HepG2 (cell line): ENCODE data around the gene PTGR3. TPM values are rescaled to one million over a fixed set of nuclear protein-coding genes. Genes with fewer than 3 reads are reported as not detected.
A peak's percentile ranks its signal among the peaks of the same experiment; 100 is the strongest.

ENCODE experiments used
- ATAC-seq: fragments of 200-7000 bp; cut with Tn5 transposase; 3 replicates; pipeline ENCODE4 v1.9.1; 2020; ENCODE audit warnings: mild to moderate bottlenecking, moderate library complexity
- BruUV-seq: library from RNA; stranded (reverse); fragments of 400-500 nt; replicated peaks from 2 replicates; lab custom pipeline; 2021; lab: Mats Ljungman, UMichigan
- CTCF ChIA-PET: fragments of 300-600 bp; formaldehyde crosslinking; extraction: SDS; loops from one replicate; lab custom pipeline; 2021; ENCODE audit warnings: low total read pairs, inconsistent platforms, low intra/inter-chr PET ratio; lab: Yijun Ruan, JAX
- POLR2A ChIA-PET: fragments of 350-600 bp; sonication (Branson Sonifier 250); formaldehyde crosslinking; loops from one replicate; lab custom pipeline; 2020; ENCODE audit warnings: antibody characterized with exemption, inconsistent platforms; lab: Yijun Ruan, JAX
- DNase-seq: peaks from one replicate; pipeline ENCODE4 v3.0.0-alpha.2; 2015; ENCODE audit warnings: low spot score
- FAIRE-seq: peaks from 3 replicates; lab custom pipeline; 2011; peaks lifted over from hg19 to GRCh38; lab: Jason Lieb, UNC
- H2AFZ ChIP-seq: one replicate; pipeline ENCODE4 v1.6.1; 2011; ENCODE audit warnings: low read length, inconsistent platforms
- H3K27ac ChIP-seq: fragments of 300-600 bp; 3 replicates; pipeline ENCODE4 v1.8.0; 2011; ENCODE audit warnings: mixed run types, mild to moderate bottlenecking, mixed read lengths, low read length, inconsistent platforms; ENCODE audit not compliant: insufficient read depth; ENCODE audit errors: extremely low read length
- H3K27me3 ChIP-seq, 2 experiments: fragments of 200-600 bp in 1 of 2; 2 replicates in 1 of 2; 3 replicates in 1 of 2; pipeline versions ENCODE4 v1.6.0 to v1.8.0; 2011; ENCODE audit warnings: low read length in 2 of 2, mild to moderate bottlenecking in 2 of 2, moderate library complexity in 2 of 2, inconsistent platforms in 1 of 2; ENCODE audit not compliant: insufficient read depth in 2 of 2, control insufficient read depth in 1 of 2
- H3K36me3 ChIP-seq, 2 experiments: fragments of 200-600 bp in 1 of 2; replicated peaks in 1 of 2; 2 replicates in 1 of 2; 3 replicates in 1 of 2; pipeline versions ENCODE4 v1.5.1 to v1.8.0; 2011; ENCODE audit warnings: low read length in 2 of 2, inconsistent platforms in 1 of 2; ENCODE audit not compliant: insufficient read depth in 2 of 2, control insufficient read depth in 1 of 2
- H3K4me1 ChIP-seq: 2 replicates; pipeline ENCODE4 v1.5.1; 2012; ENCODE audit warnings: low read length, inconsistent platforms; ENCODE audit not compliant: insufficient read depth
- H3K4me2 ChIP-seq: 2 replicates; pipeline ENCODE4 v1.6.0; 2011; ENCODE audit warnings: low read depth, low read length, inconsistent platforms
- H3K4me3 ChIP-seq, 3 experiments: fragments of 200-600 bp in 1 of 3; sonication (generic), shearing (Covaris generic) in 1 of 3; replicated peaks in 1 of 3; 2 replicates each; pipeline ENCODE4 v1.5.1; 2011 to 2016; ENCODE audit warnings: low read length in 3 of 3, inconsistent platforms in 2 of 3, low read depth in 2 of 3, mild to moderate bottlenecking in 2 of 3, control low read depth in 1 of 3, mixed read lengths in 1 of 3; ENCODE audit not compliant: insufficient read depth in 1 of 3
- H3K79me2 ChIP-seq: one replicate; pipeline ENCODE4 v1.6.1; 2011; ENCODE audit warnings: low read length, inconsistent platforms; ENCODE audit not compliant: insufficient read depth
- H3K9ac ChIP-seq: 2 replicates; pipeline ENCODE4 v1.6.0; 2011; ENCODE audit warnings: mild to moderate bottlenecking, low read depth, low read length, inconsistent platforms; ENCODE audit not compliant: insufficient read depth
- H3K9me3 ChIP-seq: 2 replicates; pipeline ENCODE4 v1.5.1; 2012; ENCODE audit warnings: mild to moderate bottlenecking, low read length
- H4K20me1 ChIP-seq: 2 replicates; pipeline ENCODE4 v1.6.0; 2011; ENCODE audit warnings: inconsistent platforms, mild to moderate bottlenecking, low read length, moderate library complexity; ENCODE audit not compliant: insufficient read depth
- GABPA ChIP-seq, 2 experiments: IDR thresholded peaks; 2 replicates each; pipeline ENCODE4 v1.6.1; 2011 to 2016; ENCODE audit warnings: low read depth in 2 of 2, low read length in 1 of 2, missing biosample characterization in 1 of 2, missing genetic modification characterization in 1 of 2
- GTF3A ChIP-seq: sonication (generic); formaldehyde crosslinking; conservative IDR thresholded peaks from 2 replicates; pipeline ENCODE4 v1.4.0; 2020; ENCODE audit warnings: mild to moderate bottlenecking, missing genetic modification reagents
- HDAC2 ChIP-seq: sonication (generic); formaldehyde crosslinking; IDR thresholded peaks from 2 replicates; pipeline ENCODE4 v1.4.0; 2020; ENCODE audit warnings: missing genetic modification reagents
- LCORL ChIP-seq, 2 experiments: fragments of 450-650 bp in 1 of 2; sonication (generic) in 1 of 2; formaldehyde crosslinking in 1 of 2; IDR thresholded peaks; 2 replicates each; pipeline versions ENCODE4 v1.5.0 to v1.6.1; 2017 to 2020; ENCODE audit warnings: antibody characterized with exemption in 1 of 2, missing genetic modification reagents in 1 of 2
- MIER2 ChIP-seq: IDR thresholded peaks from 2 replicates; pipeline ENCODE4 v1.6.1; 2016; ENCODE audit warnings: missing biosample characterization, missing genetic modification reagents
- STAG1 ChIP-seq: sonication (generic); formaldehyde crosslinking; IDR thresholded peaks from 2 replicates; pipeline ENCODE4 v1.4.0; 2020; ENCODE audit warnings: missing genetic modification reagents
- YEATS2 ChIP-seq: sonication (generic); formaldehyde crosslinking; IDR thresholded peaks from 2 replicates; pipeline ENCODE4 v1.4.0; 2020; ENCODE audit warnings: missing genetic modification reagents, borderline replicate concordance
- ZNF136 ChIP-seq: sonication (generic); formaldehyde crosslinking; IDR thresholded peaks from 2 replicates; pipeline ENCODE4 v1.8.1; 2022; ENCODE audit warnings: low read depth, mild to moderate bottlenecking, moderate library complexity, missing genetic modification reagents
- ZNF678 ChIP-seq: sonication (generic); formaldehyde crosslinking; IDR thresholded peaks from 2 replicates; pipeline ENCODE4 v1.4.0; 2020; ENCODE audit warnings: mild to moderate bottlenecking, missing genetic modification reagents
- WGBS: methylation state at CpG from one replicate; pipeline ENCODE4 v1.1.6; 2017; ENCODE audit warnings: low lambda C conversion rate; 5-methylcytosine and 5-hydroxymethylcytosine counted together
- in situ Hi-C: cut with HindIII; loops from 2 replicates; pipeline ENCODE4 v1.10.0; 2017; ENCODE audit warnings: low pct_unique_long_range_greater_than_20kb; ENCODE audit not compliant: extremely low pct_ligation_motif_present
- intact Hi-C: fragments of 100-400 bp; cut with micrococcal nuclease; formaldehyde crosslinking; loops from one replicate; pipeline ENCODE4 v1.10.0; 2022; ENCODE audit not compliant: unreplicated experiment
- polyA plus RNA-seq, 8 experiments: library from polyadenylated mRNA; depleted of rRNA in 3 of 8; stranded (reverse) in 7 of 8; unstranded in 1 of 8; fragments of >200 nt; fragmentation: Illumina TruSeq in 4 of 8; extraction: Trizol in 4 of 8; gene quantifications; 2 replicates each; pipeline versions ENCODE4 v1.2.1 to v1.2.3, GENCODE V29; 2011 to 2016; ENCODE audit warnings: low read depth in 4 of 8, missing spikeins in 1 of 8, mixed read lengths in 1 of 8; ENCODE audit not compliant: insufficient read depth in 1 of 8
- total RNA-seq, 5 experiments: library from RNA; depleted of rRNA; stranded (reverse); fragments of >200 nt; fragmentation: Illumina TruSeq; extraction: Trizol; gene quantifications; 2 replicates each; pipeline ENCODE4 v1.2.3, GENCODE V29; 2016; ENCODE audit warnings: low read depth in 1 of 5
- TF ChIP-seq, protein P1 (sequence below): sonication (generic); formaldehyde crosslinking; IDR thresholded peaks from 2 replicates; pipeline ENCODE4 v1.4.0; 2020; ENCODE audit warnings: low read depth, mild to moderate bottlenecking, missing genetic modification reagents
- TF ChIP-seq, protein P2 (sequence below): sonication (generic); formaldehyde crosslinking; IDR thresholded peaks from 2 replicates; pipeline ENCODE4 v1.4.0; 2020; ENCODE audit warnings: low read depth, mild to moderate bottlenecking, missing genetic modification reagents
- TF ChIP-seq, protein P3 (sequence below): sonication (generic); formaldehyde crosslinking; IDR thresholded peaks from 2 replicates; pipeline ENCODE4 v1.4.0; 2020; ENCODE audit warnings: missing genetic modification reagents
- TF ChIP-seq, protein P4 (sequence below): sonication (generic); formaldehyde crosslinking; IDR thresholded peaks from 2 replicates; pipeline ENCODE4 v1.8.1; 2022; ENCODE audit warnings: mild to moderate bottlenecking, missing genetic modification reagents
- TF ChIP-seq, protein P5 (sequence below): sonication (generic); formaldehyde crosslinking; IDR thresholded peaks from 2 replicates; pipeline ENCODE4 v1.4.0; 2020; ENCODE audit warnings: mild to moderate bottlenecking, missing genetic modification reagents

The PTGR3 gene
- total and polyA plus RNA-seq, 2 of the 13 experiments (the other 11 are each of a cell fraction or from before 2014, with no cell fraction given): 11.5 to 25.3 TPM

DNA sequence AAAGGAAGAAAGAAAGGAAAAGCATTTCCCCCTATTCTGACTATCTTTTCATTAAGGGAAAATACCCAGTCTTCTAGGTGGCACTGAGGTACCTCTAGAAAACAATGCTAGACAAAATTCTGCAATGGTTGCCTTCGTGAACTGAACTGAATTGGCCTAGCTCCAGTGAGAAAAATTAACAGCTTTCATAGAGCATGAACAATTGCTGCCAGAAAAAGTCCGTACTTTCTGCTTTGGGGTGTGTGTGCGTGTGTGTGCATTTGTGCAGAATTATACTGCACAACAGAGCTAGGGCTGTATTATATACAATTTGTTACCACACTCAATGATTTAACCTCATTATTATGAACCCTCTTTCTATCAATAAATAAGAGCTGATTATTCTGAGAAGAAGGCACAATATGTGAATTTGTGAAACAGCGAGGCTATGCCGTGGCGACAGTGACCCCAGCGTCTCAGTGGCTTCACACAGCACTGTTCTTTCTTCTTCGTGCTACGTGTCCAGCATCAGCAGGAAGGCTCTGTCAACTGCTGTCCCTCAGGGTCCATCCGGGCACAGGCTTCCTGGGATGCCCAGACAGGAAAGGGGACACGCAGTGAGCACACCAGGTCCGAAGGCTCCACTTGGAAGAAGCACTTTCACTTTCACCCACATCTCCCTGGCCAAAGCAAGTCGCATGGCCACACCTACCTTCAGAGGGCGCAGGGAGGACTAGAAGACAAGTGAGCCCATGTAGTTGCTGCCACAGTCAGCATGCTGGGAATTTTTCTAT lies 47.5 kb downstream of the PTGR3 start:
- in situ Hi-C loops: loop anchor here (25.0 kb wide), 1 partner anchor 326 kb away; no protein-coding TSS in a partner anchor
- peak overlapping the region; percentile 72 for H2AFZ ChIP-seq
- peak; percentile 77 for DNase-seq
- intact Hi-C loops: loop anchor here (2.0 to 5.0 kb wide), 3 partner anchors 46 to 317 kb away; partner anchors contain the start of gene PTGR3
- H3K4me3 ChIP-seq: peak overlapping the region; percentile 53 to 80 (median 61)
- ATAC-seq: peak; percentile 96
- no TSS peak for BruUV-seq
- peaks cover 0 to 17% of the 10 kb centered on the region in 2 experiments; a peak in 4 of 5 replicates for H3K27me3 ChIP-seq
- no peaks in the 10 kb centered on the region for H3K9me3 ChIP-seq
- peak overlapping the region; percentile 34; the same call in 1 of the 2 replicates for H3K9ac ChIP-seq
- under 1% methylated on average over 13 of the region's 14 CpGs for WGBS
- no peak overlapping the region for H3K27ac ChIP-seq
- H3K36me3 ChIP-seq: no peaks in the 10 kb centered on the region
- ChIA-PET POLR2A (interaction anchor here (0.9 kb wide), 1 partner anchor 49 kb away, joined by 3 read pairs; the partner anchor contains the start of gene TSHZ1), CTCF (no interaction called here)
- H3K79me2 ChIP-seq: no peaks in the 10 kb centered on the region
- peaks cover 13% of the 10 kb centered on the region for H3K4me1 ChIP-seq
- H4K20me1 ChIP-seq: no peaks in the 10 kb centered on the region
- peak; percentile 79 for FAIRE-seq
- H3K4me2 ChIP-seq: peak overlapping the region; percentile 87
- peak; percentile 42; the same call in 1 of the 2 replicates for TF ChIP-seq HDAC2 (CRISPR knock-in tag)
- TF ChIP-seq GTF3A (CRISPR knock-in tag): no peak
- TF ChIP-seq, protein P1, sequence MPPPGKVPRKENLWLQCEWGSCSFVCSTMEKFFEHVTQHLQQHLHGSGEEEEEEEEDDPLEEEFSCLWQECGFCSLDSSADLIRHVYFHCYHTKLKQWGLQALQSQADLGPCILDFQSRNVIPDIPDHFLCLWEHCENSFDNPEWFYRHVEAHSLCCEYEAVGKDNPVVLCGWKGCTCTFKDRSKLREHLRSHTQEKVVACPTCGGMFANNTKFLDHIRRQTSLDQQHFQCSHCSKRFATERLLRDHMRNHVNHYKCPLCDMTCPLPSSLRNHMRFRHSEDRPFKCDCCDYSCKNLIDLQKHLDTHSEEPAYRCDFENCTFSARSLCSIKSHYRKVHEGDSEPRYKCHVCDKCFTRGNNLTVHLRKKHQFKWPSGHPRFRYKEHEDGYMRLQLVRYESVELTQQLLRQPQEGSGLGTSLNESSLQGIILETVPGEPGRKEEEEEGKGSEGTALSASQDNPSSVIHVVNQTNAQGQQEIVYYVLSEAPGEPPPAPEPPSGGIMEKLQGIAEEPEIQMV: 0 out of 2 replicates have a peak, but pooled peaks have one; percentile 41
- TF ChIP-seq, protein P2, sequence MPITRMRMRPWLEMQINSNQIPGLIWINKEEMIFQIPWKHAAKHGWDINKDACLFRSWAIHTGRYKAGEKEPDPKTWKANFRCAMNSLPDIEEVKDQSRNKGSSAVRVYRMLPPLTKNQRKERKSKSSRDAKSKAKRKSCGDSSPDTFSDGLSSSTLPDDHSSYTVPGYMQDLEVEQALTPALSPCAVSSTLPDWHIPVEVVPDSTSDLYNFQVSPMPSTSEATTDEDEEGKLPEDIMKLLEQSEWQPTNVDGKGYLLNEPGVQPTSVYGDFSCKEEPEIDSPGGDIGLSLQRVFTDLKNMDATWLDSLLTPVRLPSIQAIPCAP: peak; percentile 99
- TF ChIP-seq, protein P3, sequence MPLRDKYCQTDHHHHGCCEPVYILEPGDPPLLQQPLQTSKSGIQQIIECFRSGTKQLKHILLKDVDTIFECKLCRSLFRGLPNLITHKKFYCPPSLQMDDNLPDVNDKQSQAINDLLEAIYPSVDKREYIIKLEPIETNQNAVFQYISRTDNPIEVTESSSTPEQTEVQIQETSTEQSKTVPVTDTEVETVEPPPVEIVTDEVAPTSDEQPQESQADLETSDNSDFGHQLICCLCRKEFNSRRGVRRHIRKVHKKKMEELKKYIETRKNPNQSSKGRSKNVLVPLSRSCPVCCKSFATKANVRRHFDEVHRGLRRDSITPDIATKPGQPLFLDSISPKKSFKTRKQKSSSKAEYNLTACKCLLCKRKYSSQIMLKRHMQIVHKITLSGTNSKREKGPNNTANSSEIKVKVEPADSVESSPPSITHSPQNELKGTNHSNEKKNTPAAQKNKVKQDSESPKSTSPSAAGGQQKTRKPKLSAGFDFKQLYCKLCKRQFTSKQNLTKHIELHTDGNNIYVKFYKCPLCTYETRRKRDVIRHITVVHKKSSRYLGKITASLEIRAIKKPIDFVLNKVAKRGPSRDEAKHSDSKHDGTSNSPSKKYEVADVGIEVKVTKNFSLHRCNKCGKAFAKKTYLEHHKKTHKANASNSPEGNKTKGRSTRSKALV (CRISPR knock-in tag): no peak
- TF ChIP-seq MIER2: 0 out of 2 replicates have a peak, but pooled peaks have one; percentile 50
- TF ChIP-seq ZNF136 (CRISPR knock-in tag): no peak
- no peak for TF ChIP-seq ZNF678 (CRISPR knock-in tag)
- TF ChIP-seq, protein P4, sequence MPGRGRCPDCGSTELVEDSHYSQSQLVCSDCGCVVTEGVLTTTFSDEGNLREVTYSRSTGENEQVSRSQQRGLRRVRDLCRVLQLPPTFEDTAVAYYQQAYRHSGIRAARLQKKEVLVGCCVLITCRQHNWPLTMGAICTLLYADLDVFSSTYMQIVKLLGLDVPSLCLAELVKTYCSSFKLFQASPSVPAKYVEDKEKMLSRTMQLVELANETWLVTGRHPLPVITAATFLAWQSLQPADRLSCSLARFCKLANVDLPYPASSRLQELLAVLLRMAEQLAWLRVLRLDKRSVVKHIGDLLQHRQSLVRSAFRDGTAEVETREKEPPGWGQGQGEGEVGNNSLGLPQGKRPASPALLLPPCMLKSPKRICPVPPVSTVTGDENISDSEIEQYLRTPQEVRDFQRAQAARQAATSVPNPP (CRISPR knock-in tag): no peak
- TF ChIP-seq, protein P5, sequence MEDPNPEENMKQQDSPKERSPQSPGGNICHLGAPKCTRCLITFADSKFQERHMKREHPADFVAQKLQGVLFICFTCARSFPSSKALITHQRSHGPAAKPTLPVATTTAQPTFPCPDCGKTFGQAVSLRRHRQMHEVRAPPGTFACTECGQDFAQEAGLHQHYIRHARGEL (CRISPR knock-in tag): peak; percentile 29; the same call in 1 of the 2 replicates
- TF ChIP-seq LCORL (IDR thresholded peaks at IDR 0.05): no peak
- 0 out of 2 replicates have a peak, but pooled peaks have one; percentile 29 for TF ChIP-seq LCORL (CRISPR knock-in tag; IDR thresholded peaks at IDR 0.05)
- peak; percentile 51; the same call in 1 of the 2 replicates for TF ChIP-seq YEATS2
- TF ChIP-seq GABPA (IDR thresholded peaks at IDR 0.05; ENCODE audit: low read depth, low read length): peak; percentile 64
- TF ChIP-seq GABPA (CRISPR knock-in tag; IDR thresholded peaks at IDR 0.05; ENCODE audit: low read depth): peak; percentile 77
- TF ChIP-seq STAG1 (CRISPR knock-in tag): peak; percentile 49; the same call in 1 of the 2 replicates
